Stimulated activated CD8-positive, alpha-beta memory T cell treated with anti-CD3 and anti-CD28 coated beads, Interleukin-12 subunit alpha, Interleukin-12 subunit beta, amount 100 ng/mL, for 24 hours (primary cell): ENCODE results near the gene MCM3.

Experiments used
- DNase-seq: peaks from one replicate; pipeline ENCODE4 v3.0.0-alpha.2; 2020; ENCODE audit errors: extremely low read depth

Gene MCM3

GRCh38 chr6:52284460-52285176 is at the start of gene MCM3:
Gene MCM3 (minus strand): TSS chr6:52284742. CDS start chr6:52284674, 68 bp downstream.
- peak; percentile 86 for DNase-seq

GRCh38 chr6:52333840-52334200 is 49.3 kb upstream of the MCM3 start:
- no peak for DNase-seq

GRCh38 chr6:52331793-52332457 is 47.4 kb upstream of the MCM3 start:
- no peak for DNase-seq

DNA sequence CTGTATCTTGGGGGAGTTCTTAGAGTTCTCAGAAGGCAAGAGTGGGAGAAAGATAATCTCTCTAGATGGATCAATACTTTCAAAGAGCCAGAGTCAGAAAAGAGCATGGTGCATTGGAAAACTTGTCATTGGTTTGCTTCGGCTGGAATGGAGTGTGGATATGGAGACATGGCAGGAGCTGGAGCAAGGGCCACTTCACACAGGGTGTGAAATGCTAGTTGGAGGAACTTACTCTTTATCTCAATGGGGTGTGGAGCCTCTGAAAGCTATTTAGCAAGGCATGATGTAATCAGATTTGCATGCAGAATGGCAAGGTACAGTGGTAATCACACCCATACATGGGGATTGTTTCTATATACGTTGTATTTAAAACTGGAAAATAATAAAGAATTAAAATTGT is 45.9 kb upstream of the MCM3 start:
- no peak for DNase-seq

DNA sequence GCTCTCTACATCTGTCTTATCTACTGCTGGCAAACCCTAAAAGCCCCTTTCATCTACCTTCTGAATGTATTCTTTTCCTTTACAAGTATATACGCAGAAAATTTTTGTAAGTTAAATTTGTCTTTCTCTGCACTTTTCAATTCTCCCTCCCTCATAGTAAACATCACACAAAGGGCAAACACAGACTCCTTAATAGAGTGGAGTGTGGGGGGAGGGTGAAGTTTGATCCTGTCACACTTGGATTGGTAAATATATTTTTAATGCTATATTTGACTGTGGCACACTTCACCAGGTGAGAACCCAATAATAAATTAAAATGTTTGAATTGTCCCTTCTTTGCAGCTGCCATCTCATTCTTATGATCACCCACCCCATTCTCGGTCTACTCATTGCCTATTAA is 44.2 kb upstream of the MCM3 start:
- DNase-seq = no peak

DNA sequence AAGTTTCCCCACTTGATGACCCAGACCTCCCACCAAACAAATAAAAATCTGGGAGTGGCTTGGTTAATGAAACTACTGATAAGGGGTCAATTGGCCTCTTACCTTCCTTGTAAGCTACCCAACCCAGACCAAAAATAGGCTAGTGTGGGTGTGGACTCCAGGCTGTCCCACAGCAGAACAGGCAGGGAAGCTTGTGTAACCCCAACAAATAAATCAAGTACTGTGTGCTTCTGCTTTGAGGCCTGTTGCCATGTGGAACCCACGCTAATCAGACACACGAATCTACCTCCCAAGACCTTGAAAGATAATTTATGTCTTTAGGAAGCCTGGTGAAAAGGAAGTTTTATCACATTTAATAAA is 43.7 kb upstream of the MCM3 start:
- no peak for DNase-seq

GRCh38 chr6:52326540-52327364 is 42.2 kb upstream of the MCM3 start:
- DNase-seq = no peak

GRCh38 chr6:52325695-52326471 is 41.3 kb upstream of the MCM3 start:
- no peak for DNase-seq

GRCh38 chr6:52324189-52324588 is 39.6 kb upstream of the MCM3 start:
- no peak for DNase-seq

GRCh38 chr6:52317841-52318581 is 33.5 kb upstream of the MCM3 start:
- no peak for DNase-seq

GRCh38 chr6:52317211-52317610 is 32.7 kb upstream of the MCM3 start:
- DNase-seq = no peak

DNA sequence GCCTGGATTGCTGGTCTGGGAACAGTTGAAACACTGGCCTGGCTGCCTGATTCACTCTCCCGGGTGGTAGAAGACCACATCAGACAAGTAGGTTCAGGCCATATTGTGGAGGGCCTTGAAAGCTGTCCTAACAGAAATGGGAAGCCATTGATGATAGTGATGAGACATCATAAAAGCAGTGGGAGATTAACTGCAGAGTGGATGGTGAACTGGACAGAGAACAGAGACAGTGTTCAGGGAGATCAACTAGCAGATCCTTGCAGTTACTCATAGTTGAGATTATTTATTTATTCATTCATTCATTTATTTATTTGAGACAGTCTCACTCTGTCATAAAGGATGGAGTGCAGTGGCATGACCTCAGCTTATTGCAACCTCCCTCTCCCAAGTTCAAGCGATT is 30.2 kb upstream of the MCM3 start:
- no peak for DNase-seq

DNA sequence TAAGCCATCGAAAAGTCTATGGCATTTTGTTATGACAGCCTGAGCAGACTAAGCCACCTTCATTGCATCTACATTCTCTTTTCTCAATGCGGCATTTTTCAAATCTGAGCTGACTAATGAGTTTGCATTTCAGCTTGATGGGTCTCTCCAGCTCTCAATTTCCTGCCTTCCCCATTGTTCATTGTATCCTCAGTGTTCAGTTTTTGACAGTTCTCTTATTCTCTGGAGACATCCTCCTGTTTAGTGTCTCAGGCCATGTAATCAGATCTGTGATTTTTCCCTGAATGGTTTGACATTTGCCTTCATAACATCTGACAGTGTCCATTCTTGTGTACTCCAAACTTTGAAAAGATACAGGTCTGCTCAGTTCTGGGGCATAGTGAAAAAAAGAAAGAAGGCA is 27.9 kb upstream of the MCM3 start:
- no peak for DNase-seq

DNA sequence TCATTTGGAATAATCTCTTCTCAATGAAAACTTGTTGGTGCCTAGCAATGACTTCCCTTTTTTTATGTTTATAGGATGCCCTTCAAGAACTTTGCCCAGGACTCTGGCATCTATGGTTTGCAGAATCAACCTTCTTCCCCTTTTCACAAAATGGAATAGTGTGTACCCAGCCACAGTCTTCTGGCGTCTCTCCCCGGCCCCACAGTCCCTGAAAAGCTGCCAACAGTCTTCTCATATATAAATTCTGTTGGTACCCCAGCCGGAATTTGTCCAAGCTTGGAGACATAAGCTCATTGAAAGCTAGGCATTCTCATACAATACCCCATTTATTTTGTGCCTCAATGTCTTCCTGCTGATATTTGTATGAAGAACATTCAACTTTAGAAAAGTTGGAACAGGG is 26.4 kb upstream of the MCM3 start:
- DNase-seq = no peak

DNA sequence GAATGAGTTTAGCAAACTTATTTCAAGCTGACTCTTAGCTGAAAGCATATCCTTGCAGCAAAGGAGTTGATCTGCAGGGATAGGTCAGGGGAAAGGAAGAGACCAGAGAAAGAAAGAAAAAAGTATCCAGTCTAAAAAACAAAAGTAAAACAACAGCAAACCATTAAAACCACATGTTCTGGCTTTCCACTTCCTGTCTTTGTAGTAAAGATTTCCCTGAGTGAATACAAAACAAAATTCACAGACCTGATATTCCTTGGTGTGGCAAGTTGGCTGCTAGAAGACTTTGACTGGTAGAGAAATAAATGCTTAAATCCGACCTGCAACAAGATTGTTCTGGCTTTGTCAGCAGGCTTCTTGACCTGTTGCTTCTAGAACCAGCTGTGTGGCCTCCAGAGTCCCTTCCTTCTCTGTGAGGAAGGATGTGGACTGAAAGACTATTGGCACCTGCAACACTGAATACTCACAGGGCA is 23.4 kb upstream of the MCM3 start:
- no peak for DNase-seq

DNA sequence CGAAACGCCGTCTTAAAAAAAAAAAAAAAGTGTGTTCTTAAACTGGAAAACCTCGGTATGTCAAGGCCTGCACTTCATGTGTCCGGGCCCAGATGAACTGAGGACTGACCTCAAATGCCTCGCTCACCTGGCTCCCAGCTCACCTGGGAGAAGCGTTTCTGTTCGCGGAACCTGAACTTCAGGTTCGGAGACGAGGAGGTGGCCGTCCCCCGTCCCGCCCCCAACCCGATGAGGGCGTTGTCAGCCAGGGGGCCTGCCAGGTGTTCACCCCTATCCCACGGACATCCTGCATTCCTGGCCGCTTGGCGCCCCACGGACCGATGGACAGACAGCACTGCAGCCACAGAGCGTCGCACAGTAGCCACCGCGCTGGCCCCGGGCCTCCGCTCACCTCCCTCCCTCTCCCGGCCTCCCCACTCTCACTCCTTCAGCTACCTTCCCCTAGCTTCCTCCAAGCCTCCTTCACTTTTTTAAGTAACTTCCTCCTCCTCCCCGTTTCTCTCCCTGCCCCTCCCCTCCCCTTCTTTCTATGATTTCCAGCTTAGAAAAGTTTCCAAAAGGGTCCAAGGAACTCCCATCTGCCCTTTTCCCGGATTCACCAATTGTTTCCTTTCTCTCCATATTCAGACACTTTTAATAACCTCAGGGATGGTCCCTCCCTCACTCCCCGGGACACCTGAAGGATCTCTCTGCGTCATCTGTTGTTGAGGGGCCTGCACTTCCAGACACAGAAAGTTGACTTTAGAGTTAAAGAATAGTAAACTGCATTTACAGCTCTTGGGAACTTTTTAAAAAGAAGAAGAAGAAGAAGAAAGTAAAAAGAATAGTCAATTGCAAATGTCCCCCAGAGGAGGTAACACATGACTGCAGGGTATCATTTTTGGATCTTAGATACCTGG is 22.7 kb upstream of the MCM3 start:
- DNase-seq = no peak

- DNase-seq = no peak
Measured at GRCh38 chr6:52305948-52306767, 21.6 kb upstream of the MCM3 start.

GRCh38 chr6:52305411-52305810 is 20.9 kb upstream of the MCM3 start:
- DNase-seq = no peak

GRCh38 chr6:52304983-52305390 is 20.4 kb upstream of the MCM3 start:
- DNase-seq = no peak
